ENCODE results near the gene MBD1.

The MBD1 gene

DNA sequence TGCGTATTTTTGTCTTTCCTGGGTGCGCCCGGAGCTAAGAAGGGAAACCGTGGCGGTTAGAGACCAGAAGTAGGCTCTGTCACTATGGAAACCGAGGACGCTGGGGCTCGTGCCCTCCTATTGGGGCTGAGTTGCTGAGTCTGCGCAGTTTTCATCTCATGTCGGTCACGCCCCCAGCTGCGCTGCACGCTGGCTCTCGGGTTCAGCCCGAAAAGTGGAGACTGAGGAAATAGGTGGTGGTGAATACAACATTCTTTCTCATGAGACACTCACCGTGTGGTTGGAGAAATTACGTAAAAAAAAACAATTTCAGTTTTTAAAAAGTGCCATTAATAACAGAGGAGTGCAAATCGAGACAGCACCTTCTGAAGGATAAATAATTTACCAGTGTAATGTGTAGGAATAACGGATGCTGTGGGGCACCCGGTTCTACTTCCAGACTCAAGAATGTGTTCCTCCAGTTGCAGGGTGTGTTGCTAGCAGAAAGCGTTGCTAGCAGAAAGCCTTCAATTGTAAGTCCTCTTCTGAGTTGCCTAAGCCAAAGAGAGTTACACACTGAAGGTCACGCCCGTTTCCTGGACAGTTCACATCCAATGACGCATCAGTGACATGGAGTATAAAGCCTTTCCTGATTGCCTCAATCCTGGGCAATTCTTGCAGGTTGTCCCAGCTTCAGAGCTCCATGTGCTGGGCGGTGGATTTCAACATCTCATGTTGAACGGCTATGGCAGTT lies 26.6 kb upstream of the MBD1 start:
- no peak for TF ChIP-seq SP1 (IDR thresholded peaks at IDR 0.05)
- TF ChIP-seq HDGF (IDR thresholded peaks at IDR 0.05; ENCODE audit: borderline replicate concordance): no peak
- TF ChIP-seq L3MBTL2 (conservative IDR thresholded peaks at IDR 0.05): no peak
- CTCF ChIA-PET: no interaction called here
- POLR2A ChIA-PET: interaction anchor here (1.0 kb wide), 1 partner anchor 26 kb away, joined by 4 read pairs; the partner anchor contains the start of gene MBD1
- DNase-seq (ENCODE audit: extremely low spot score): peak; percentile 89

DNA sequence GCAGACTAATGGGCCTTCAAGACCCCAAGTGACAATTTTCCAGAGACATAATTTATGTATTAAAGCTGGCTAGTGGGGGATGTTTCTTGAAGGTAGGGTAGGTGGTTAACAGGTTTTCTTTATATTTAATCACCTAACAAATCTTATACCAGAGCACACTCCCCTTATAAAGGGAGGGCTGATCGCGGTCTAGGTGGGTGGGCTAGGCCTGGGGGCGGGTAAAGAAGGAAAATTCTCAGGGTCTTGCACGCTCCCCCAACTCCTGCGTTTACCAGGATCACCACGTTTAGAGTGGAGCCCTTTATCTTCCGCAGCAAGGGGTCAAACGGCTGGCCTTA lies 26.0 kb upstream of the MBD1 start:
- no peak for TF ChIP-seq L3MBTL2 (conservative IDR thresholded peaks at IDR 0.05)
- DNase-seq (ENCODE audit: extremely low spot score): no peak
- POLR2A ChIA-PET: interaction anchor here (0.8 to 1.0 kb wide), 2 partner anchors 26 to 67 kb away, joined by 3 to 4 read pairs; partner anchors contain the start of gene MBD1
- CTCF ChIA-PET: no interaction called here

DNA sequence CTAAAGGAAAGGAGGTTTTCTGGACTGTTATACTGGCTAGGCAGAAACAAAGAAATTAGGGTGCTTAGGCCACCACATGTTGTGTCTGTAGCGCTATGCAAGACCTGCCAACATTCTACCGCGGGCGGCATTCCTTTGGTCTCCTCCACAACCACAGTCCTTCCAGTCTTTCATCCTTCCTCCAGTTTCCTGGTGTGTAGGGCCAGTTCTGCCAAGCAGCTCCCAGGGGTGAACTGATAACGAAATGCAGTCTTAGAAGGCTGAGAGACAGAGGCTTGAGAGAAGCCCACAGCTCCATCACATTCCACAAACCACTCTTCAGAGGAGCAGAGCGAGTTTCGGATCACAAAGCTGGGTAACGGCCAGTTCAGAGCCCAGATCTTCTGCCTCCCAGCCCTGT lies 25.6 kb upstream of the MBD1 start:
- DNase-seq (ENCODE audit: extremely low spot score): no peak
- TF ChIP-seq SUZ12 (IDR thresholded peaks at IDR 0.05) (no peak), TARDBP (IDR thresholded peaks at IDR 0.05) (no peak), CTBP1 (IDR thresholded peaks at IDR 0.05; ENCODE audit: borderline replicate concordance) (no peak), SP1 (IDR thresholded peaks at IDR 0.05) (no peak), L3MBTL2 (conservative IDR thresholded peaks at IDR 0.05) (no peak), BHLHE40 (IDR thresholded peaks at IDR 0.05; ENCODE audit: borderline replicate concordance) (no peak), HDGF (IDR thresholded peaks at IDR 0.05; ENCODE audit: borderline replicate concordance) (no peak), NFRKB (IDR thresholded peaks at IDR 0.05) (no peak), ELF4 (IDR thresholded peaks at IDR 0.05) (no peak), FOXM1 (IDR thresholded peaks at IDR 0.05; ENCODE audit: borderline replicate concordance) (no peak), FOXA1 (IDR thresholded peaks at IDR 0.05) (no peak)
- TF ChIP-seq, protein P1, sequence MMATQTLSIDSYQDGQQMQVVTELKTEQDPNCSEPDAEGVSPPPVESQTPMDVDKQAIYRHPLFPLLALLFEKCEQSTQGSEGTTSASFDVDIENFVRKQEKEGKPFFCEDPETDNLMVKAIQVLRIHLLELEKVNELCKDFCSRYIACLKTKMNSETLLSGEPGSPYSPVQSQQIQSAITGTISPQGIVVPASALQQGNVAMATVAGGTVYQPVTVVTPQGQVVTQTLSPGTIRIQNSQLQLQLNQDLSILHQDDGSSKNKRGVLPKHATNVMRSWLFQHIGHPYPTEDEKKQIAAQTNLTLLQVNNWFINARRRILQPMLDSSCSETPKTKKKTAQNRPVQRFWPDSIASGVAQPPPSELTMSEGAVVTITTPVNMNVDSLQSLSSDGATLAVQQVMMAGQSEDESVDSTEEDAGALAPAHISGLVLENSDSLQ (IDR thresholded peaks at IDR 0.05): no peak
- ChIA-PET CTCF (no interaction called here), POLR2A (interaction anchor here (0.8 to 1.0 kb wide), 2 partner anchors 25 to 67 kb away, joined by 3 to 4 read pairs; partner anchors contain the start of gene MBD1)

DNA sequence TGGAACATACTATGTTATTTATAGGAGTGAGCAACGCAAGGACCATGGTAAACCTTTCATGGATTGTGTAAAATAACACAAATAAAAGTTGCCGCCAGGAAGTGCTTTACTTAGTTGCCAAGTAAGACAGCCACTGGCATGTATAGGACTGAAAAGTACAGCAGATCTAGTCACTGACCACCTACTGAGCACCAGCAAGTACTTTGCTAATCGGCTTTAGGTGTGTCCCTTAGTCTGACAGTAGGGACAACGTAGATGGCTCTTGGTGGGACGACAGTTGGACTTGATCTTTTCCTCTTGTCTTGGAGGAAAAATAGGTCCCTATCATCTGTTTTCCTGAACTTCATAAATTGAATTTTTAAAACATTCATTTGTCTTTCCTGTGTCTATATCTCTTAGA lies 19.8 kb upstream of the MBD1 start:
- DNase-seq (ENCODE audit: extremely low spot score): no peak
- POLR2A ChIA-PET: no interaction called here
- TF ChIP-seq ELF4 (IDR thresholded peaks at IDR 0.05) (no peak), NFRKB (IDR thresholded peaks at IDR 0.05) (no peak), ARNT (IDR thresholded peaks at IDR 0.05) (no peak), FOXA1 (IDR thresholded peaks at IDR 0.05) (no peak), FOXK2 (IDR thresholded peaks at IDR 0.05) (no peak), BHLHE40 (IDR thresholded peaks at IDR 0.05; ENCODE audit: borderline replicate concordance) (no peak), CTBP1 (IDR thresholded peaks at IDR 0.05; ENCODE audit: borderline replicate concordance) (no peak), SUZ12 (IDR thresholded peaks at IDR 0.05) (no peak), LEF1 (IDR thresholded peaks at IDR 0.05; ENCODE audit: borderline replicate concordance) (no peak), SP1 (IDR thresholded peaks at IDR 0.05) (no peak), L3MBTL2 (conservative IDR thresholded peaks at IDR 0.05) (no peak)
- CTCF ChIA-PET: no interaction called here

DNA sequence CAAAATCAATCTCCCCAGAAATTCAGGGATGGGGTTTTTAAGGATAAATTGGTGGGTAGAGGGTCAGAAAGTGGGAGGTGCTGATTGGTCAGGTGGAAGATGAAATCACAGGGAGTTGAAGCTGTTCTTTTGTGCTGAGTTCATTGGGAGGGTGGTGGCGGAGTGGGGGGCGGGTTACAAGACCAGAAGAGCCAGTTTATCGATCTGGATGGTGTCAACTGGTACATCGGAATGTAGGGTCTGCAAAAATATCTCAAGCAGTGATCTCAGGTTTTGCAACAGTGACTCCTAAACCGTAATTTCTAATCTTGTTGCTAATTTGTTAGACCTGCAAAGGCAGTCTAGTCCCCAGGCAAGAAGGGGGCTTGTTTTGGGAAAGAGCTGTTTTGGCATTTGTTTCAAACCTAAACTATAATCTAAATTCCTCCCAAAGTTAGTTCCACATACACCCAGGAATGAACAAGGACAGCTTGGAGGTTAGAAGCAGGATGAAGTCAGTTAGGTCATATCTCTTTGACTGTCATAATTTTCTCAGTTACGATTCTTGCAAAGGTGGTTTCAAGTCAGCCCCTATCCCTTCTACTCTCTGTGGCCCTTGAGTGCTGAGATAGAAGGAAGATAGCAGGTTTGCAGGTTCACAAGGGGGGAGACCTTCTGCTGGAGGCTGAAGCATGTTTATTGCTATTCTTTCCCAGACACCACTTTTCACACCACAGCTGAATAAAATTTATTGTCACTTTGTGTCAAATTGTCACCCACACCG lies 18.5 kb upstream of the MBD1 start:
- no peak for DNase-seq (ENCODE audit: extremely low spot score)
- ChIA-PET CTCF (no interaction called here), POLR2A (no interaction called here)
- TF ChIP-seq, protein P1 (IDR thresholded peaks at IDR 0.05): no peak
- TF ChIP-seq SUZ12 (IDR thresholded peaks at IDR 0.05) (no peak), NFRKB (IDR thresholded peaks at IDR 0.05) (no peak), LEF1 (IDR thresholded peaks at IDR 0.05; ENCODE audit: borderline replicate concordance) (no peak), TARDBP (IDR thresholded peaks at IDR 0.05) (no peak), L3MBTL2 (conservative IDR thresholded peaks at IDR 0.05) (no peak), BHLHE40 (IDR thresholded peaks at IDR 0.05; ENCODE audit: borderline replicate concordance) (no peak), FOXK2 (IDR thresholded peaks at IDR 0.05) (no peak), FOXM1 (IDR thresholded peaks at IDR 0.05; ENCODE audit: borderline replicate concordance) (no peak), ELF4 (IDR thresholded peaks at IDR 0.05) (no peak), ARNT (IDR thresholded peaks at IDR 0.05) (no peak), FOXA1 (IDR thresholded peaks at IDR 0.05) (no peak), SP1 (IDR thresholded peaks at IDR 0.05) (no peak), CTBP1 (IDR thresholded peaks at IDR 0.05; ENCODE audit: borderline replicate concordance) (no peak), HDGF (IDR thresholded peaks at IDR 0.05; ENCODE audit: borderline replicate concordance) (no peak), ZNF384 (IDR thresholded peaks at IDR 0.05) (no peak)

DNA sequence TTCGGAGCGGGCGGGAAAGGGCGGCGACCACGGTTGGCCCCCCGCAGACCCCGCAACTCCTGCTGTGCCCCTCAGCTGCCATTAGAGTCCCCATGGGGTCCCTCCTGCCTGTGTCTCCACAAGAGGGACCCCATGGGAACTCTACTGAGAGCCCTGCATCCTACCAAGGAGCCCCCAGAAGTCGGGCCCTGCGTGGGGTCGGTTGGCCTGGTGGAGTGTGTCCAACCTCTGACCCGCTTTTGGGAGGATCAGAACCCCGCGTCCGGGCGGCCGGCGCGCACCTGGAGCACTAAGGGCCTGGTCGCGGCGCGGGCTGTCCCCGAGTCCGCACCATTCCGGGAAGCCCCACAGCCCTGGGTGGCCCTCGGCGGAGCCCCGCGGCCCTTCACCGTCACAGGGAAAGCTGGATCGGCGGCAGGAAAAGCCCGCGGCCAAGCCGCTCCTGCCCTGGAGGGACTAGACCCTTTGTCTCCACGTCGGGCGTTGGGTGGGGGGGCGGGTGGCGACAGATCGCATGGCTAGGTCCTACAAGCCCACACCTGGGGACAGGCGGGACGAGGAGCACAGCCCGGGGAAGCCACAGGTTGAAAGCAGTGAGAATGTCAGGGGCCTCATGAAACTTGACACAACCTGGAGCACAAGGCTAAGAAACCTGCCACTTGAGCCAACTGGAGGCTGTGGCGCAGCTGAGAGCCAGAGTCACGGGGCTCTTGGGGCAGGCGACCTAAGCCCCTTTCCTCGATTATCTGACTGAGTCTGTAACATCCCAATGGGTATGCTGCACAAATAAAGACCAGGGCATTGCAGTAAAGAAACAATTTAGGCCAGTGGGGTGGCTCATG lies 17.3 kb upstream of the MBD1 start:
- POLR2A ChIA-PET: no interaction called here

More for the DNA sequence above, 17.3 kb upstream of the MBD1 start:
- TF ChIP-seq CTBP1 (IDR thresholded peaks at IDR 0.05; ENCODE audit: borderline replicate concordance): no peak
- TF ChIP-seq FOXK2 (IDR thresholded peaks at IDR 0.05): no peak
- no peak for TF ChIP-seq LEF1 (IDR thresholded peaks at IDR 0.05; ENCODE audit: borderline replicate concordance)
- no peak for TF ChIP-seq ZNF384 (IDR thresholded peaks at IDR 0.05)
- TF ChIP-seq SP1 (IDR thresholded peaks at IDR 0.05): no peak
- TF ChIP-seq, protein P1 (IDR thresholded peaks at IDR 0.05): no peak
- TF ChIP-seq ARNT (IDR thresholded peaks at IDR 0.05): no peak
- TF ChIP-seq FOXM1 (IDR thresholded peaks at IDR 0.05; ENCODE audit: borderline replicate concordance): no peak
- no peak for TF ChIP-seq SUZ12 (IDR thresholded peaks at IDR 0.05)
- TF ChIP-seq ELF4 (IDR thresholded peaks at IDR 0.05): no peak
- no peak for TF ChIP-seq TARDBP (IDR thresholded peaks at IDR 0.05)
- no peak for TF ChIP-seq BHLHE40 (IDR thresholded peaks at IDR 0.05; ENCODE audit: borderline replicate concordance)
- TF ChIP-seq FOXA1 (IDR thresholded peaks at IDR 0.05): no peak
- TF ChIP-seq L3MBTL2 (conservative IDR thresholded peaks at IDR 0.05): no peak
- TF ChIP-seq HDGF (IDR thresholded peaks at IDR 0.05; ENCODE audit: borderline replicate concordance): no peak
- no peak for TF ChIP-seq NFRKB (IDR thresholded peaks at IDR 0.05)
- CTCF ChIA-PET: no interaction called here
- no peak for DNase-seq (ENCODE audit: extremely low spot score)
